OCI-LY1 (cell line): ENCODE data around the gene WIF1.

Experiments used
- H2AFZ ChIP-seq: fragments of 200-600 bp; sonication (generic), shearing (Covaris generic); 2 replicates; pipeline ENCODE4 v1.6.0; 2014; ENCODE audit warnings: antibody characterized with exemption, mild to moderate bottlenecking, low read length
- H3F3A ChIP-seq: fragments of 200-600 bp; sonication (generic), shearing (Covaris generic); 2 replicates; pipeline ENCODE4 v1.6.0; 2014; ENCODE audit warnings: mild to moderate bottlenecking, antibody characterized with exemption, low read length, moderate library complexity; ENCODE audit not compliant: insufficient read depth
- H3K27ac ChIP-seq: fragments of 200-600 bp; sonication (generic); 2 replicates; pipeline ENCODE4 v1.5.1; 2014; ENCODE audit warnings: low read length, mixed run types, mild to moderate bottlenecking, low read depth; ENCODE audit not compliant: poor library complexity, severe bottlenecking
- H3K27me3 ChIP-seq: fragments of 200-600 bp; sonication (generic); 2 replicates; pipeline ENCODE4 v1.6.0; 2014; ENCODE audit warnings: antibody characterized with exemption, mild to moderate bottlenecking, low read length, moderate library complexity; ENCODE audit not compliant: insufficient read depth
- H3K36me3 ChIP-seq: fragments of 200-600 bp; sonication (generic); 2 replicates; pipeline ENCODE4 v1.6.1; 2014; ENCODE audit warnings: mild to moderate bottlenecking, antibody characterized with exemption, low read length, moderate library complexity, mixed read lengths; ENCODE audit not compliant: insufficient read depth
- H3K4me1 ChIP-seq: fragments of 200-600 bp; sonication (generic); 2 replicates; pipeline ENCODE4 v1.5.1; 2014; ENCODE audit warnings: mild to moderate bottlenecking, low read length, moderate library complexity; ENCODE audit not compliant: insufficient read depth, severe bottlenecking
- H3K4me2 ChIP-seq: fragments of 200-600 bp; sonication (generic), shearing (Covaris generic); 2 replicates; pipeline ENCODE4 v1.6.1; 2014; ENCODE audit warnings: low read length
- H3K4me3 ChIP-seq: fragments of 200-600 bp; sonication (generic); 2 replicates; pipeline ENCODE4 v1.5.1; 2014; ENCODE audit warnings: low read length, low read depth, mild to moderate bottlenecking, mixed read lengths; ENCODE audit not compliant: poor library complexity, severe bottlenecking
- H3K79me2 ChIP-seq: fragments of 200-600 bp; shearing (Covaris generic); 2 replicates; pipeline ENCODE4 v1.6.1; 2016; ENCODE audit warnings: mixed run types, low read length, mixed read lengths; ENCODE audit not compliant: insufficient read depth
- H3K9ac ChIP-seq: fragments of 200-600 bp; sonication (generic), shearing (Covaris generic); 2 replicates; pipeline ENCODE4 v1.6.1; 2014; ENCODE audit warnings: mild to moderate bottlenecking, low read length, mixed read lengths
- H3K9me2 ChIP-seq: fragments of 200-600 bp; sonication (generic), shearing (Covaris generic); 2 replicates; pipeline ENCODE4 v1.6.1; 2014; ENCODE audit warnings: low read depth, mild to moderate bottlenecking, low read length, mixed read lengths
- H3K9me3 ChIP-seq: fragments of 200-600 bp; shearing (Covaris generic); 2 replicates; pipeline ENCODE4 v1.6.1; 2014; ENCODE audit warnings: low read length, mixed read lengths
- H4K20me1 ChIP-seq: fragments of 200-600 bp; sonication (generic), shearing (Covaris generic); 2 replicates; pipeline ENCODE4 v1.6.0; 2016; ENCODE audit warnings: mild to moderate bottlenecking, low read length; ENCODE audit not compliant: insufficient read depth
- EZH2 ChIP-seq: fragments of 200-600 bp; sonication (generic), shearing (Covaris generic); IDR thresholded peaks from 2 replicates; pipeline ENCODE4 v1.8.0; 2017; ENCODE audit warnings: borderline replicate concordance, mixed run types, mild to moderate bottlenecking, antibody characterized with exemption, low read length, moderate library complexity, mixed read lengths
- TF ChIP-seq, protein P1 (sequence below): fragments of 200-600 bp; sonication (generic), shearing (Covaris generic); IDR thresholded peaks from 2 replicates; pipeline ENCODE4 v1.5.1; 2017; ENCODE audit warnings: mild to moderate bottlenecking, antibody characterized with exemption, low read length, moderate library complexity, mixed read lengths

Gene WIF1

DNA sequence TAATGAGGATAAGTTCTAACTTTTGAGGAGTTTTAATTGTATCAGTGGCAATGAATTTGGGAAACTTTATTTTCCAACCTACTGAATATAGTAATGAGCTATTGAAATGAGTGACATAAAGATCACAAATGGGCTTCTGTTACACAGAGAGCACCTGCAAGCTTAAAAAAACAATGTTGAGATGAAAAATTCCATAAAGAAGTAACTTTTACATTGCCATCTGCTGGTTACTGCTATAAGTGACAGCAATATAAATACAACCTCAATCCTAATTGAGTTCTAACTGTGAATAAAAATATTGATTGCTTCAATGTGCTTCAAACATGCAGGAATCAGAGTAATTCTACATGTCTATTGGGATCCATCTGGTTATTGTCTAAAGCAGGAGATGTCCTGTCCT lies 14.2 kb downstream of the WIF1 start:
- Histone ChIP-seq H3K4me3 (no peak overlapping the region), H3K9me3 (no peaks in the 10 kb centered on the region), H3K27me3 (no peaks in the 10 kb centered on the region), H4K20me1 (no peaks in the 10 kb centered on the region), H3K9ac (no peak overlapping the region), H3K9me2 (no peaks in the 10 kb centered on the region), H3K27ac (no peak overlapping the region), H2AFZ (no peak overlapping the region), H3K36me3 (no peaks in the 10 kb centered on the region), H3F3A (no peaks in the 10 kb centered on the region), H3K4me2 (no peak overlapping the region), H3K4me1 (no peaks in the 10 kb centered on the region), H3K79me2 (no peaks in the 10 kb centered on the region)
- TF ChIP-seq, protein P1, sequence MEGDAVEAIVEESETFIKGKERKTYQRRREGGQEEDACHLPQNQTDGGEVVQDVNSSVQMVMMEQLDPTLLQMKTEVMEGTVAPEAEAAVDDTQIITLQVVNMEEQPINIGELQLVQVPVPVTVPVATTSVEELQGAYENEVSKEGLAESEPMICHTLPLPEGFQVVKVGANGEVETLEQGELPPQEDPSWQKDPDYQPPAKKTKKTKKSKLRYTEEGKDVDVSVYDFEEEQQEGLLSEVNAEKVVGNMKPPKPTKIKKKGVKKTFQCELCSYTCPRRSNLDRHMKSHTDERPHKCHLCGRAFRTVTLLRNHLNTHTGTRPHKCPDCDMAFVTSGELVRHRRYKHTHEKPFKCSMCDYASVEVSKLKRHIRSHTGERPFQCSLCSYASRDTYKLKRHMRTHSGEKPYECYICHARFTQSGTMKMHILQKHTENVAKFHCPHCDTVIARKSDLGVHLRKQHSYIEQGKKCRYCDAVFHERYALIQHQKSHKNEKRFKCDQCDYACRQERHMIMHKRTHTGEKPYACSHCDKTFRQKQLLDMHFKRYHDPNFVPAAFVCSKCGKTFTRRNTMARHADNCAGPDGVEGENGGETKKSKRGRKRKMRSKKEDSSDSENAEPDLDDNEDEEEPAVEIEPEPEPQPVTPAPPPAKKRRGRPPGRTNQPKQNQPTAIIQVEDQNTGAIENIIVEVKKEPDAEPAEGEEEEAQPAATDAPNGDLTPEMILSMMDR, result peak; percentile 39; the same call in 1 of the 2 replicates
- TF ChIP-seq EZH2, result no peak

GRCh38 chr12:65100140-65100539 lies 21.0 kb downstream of the WIF1 start:
- Histone ChIP-seq H3K4me3 (no peak overlapping the region), H3K9ac (no peak overlapping the region), H2AFZ (no peak overlapping the region), H3K4me1 (no peaks in the 10 kb centered on the region), H3K27ac (no peak overlapping the region), H3K9me2 (no peaks in the 10 kb centered on the region), H3K27me3 (no peaks in the 10 kb centered on the region), H4K20me1 (no peaks in the 10 kb centered on the region), H3F3A (no peaks in the 10 kb centered on the region), H3K79me2 (no peaks in the 10 kb centered on the region), H3K36me3 (no peaks in the 10 kb centered on the region), H3K9me3 (no peaks in the 10 kb centered on the region), H3K4me2 (no peak overlapping the region)
- TF ChIP-seq EZH2, result no peak
- TF ChIP-seq, protein P1, result no peak; the same call in 1 of the 2 replicates

- H3K27me3 ChIP-seq, result no peaks in the 10 kb centered on the region
- H3F3A ChIP-seq, result no peaks in the 10 kb centered on the region
- TF ChIP-seq, protein P1, result no peak
- TF ChIP-seq EZH2, result no peak
- H3K4me1 ChIP-seq, result no peaks in the 10 kb centered on the region
- no peak overlapping the region for H2AFZ ChIP-seq
- no peaks in the 10 kb centered on the region for H3K9me3 ChIP-seq
- no peak overlapping the region for H3K4me3 ChIP-seq
- H3K9ac ChIP-seq, result no peak overlapping the region
- H4K20me1 ChIP-seq, result no peaks in the 10 kb centered on the region
- H3K79me2 ChIP-seq, result no peaks in the 10 kb centered on the region
- no peaks in the 10 kb centered on the region for H3K36me3 ChIP-seq
- no peak overlapping the region for H3K4me2 ChIP-seq
- H3K9me2 ChIP-seq, result no peaks in the 10 kb centered on the region
- H3K27ac ChIP-seq, result no peak overlapping the region
Observed at GRCh38 chr12:65099182-65099581, 21.9 kb downstream of the WIF1 start.
